ENCODE results near the gene IL34.

The IL34 gene

DNA sequence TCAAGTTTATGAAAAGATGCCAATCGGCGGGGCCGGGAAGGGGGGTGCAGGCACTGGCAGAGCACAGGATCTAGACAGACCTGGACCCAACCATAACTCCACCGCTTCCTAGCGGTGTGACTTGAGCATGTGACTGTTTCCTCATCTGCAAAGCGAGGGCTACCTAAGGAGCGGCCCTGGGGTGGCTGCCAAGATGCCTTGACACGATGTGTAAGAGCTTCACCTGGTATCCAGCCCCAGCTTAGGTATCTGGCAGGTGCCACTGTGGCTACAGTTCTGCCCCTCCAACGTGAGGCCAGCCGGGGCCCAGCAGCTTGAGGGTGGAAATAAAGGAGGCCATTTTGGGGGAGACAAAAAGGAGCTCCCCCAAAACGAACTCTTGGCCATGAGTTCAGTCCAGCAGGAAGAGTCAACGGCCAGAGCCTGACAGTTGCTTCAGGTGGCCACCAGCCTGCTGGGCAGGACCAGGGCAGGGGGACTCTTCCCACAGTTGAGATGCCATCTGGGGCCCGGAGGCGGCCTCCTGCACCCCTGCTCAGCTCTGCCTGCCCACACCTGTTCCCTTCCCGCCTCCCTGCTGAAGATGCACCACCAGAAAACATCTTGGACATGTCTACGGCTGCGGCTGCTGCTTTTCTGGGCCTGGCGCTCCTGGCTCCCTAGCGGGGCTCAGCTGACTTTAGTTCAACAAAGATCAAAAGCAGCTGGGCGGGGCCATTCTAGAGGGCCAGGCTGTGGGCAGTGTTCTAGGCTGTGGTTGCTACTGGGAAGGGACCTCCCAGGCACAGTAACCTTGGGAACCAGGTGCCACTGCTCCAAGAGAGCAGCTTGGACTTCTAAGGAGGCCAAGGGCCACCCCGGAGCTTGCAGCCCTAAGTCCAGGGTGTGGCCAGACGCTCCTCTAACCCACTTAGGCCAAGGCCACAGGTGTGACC, 42.9 kb downstream of the IL34 start:
- no peak for ATAC-seq
- no peak for DNase-seq

DNA sequence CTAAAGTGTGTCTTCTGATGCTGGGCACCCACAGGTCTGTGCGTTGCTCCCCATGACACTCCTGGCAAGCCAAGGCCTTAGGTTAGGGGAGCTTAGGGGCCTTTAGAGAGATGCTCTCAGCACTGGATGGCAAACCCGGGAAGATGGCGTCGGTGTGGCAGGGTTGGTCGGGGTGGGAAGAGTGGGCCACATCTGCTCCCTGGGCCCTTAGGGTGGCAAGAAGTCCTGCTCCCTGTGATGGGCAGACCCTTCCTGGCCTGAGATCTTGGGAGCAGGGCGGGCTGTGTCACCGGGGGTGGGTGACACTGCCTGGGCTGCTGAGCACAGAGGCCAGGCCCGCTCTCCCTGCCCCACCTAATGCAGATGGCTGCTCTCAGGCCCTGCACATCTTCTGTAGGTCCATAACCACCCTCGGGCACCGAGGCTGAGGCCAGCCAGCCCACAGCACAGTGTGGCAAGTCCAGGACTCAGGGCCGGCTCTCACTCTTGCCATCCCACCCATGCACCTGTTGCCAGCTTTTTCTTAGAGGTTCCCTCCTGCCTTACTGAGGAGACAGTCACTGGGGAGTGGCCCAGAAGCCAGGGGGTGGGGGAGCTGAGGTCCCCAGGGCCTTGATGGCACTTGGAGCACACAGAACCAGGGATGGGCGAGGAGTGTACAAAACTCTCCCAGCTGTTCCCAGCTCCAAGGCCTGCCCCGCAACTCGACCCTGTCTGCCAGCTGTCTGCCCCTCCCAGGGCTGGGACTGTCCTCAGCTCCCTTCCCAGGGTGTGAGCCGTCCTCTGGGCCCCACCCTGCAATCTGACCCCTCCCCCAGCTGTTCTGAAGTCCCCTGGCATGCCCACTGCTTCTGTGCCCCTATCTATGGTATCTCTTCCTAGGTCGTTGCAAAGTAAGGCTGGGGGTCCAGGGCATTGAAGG, 43.9 kb downstream of the IL34 start:
- DNase-seq = no peak
- ATAC-seq = no peak

DNA sequence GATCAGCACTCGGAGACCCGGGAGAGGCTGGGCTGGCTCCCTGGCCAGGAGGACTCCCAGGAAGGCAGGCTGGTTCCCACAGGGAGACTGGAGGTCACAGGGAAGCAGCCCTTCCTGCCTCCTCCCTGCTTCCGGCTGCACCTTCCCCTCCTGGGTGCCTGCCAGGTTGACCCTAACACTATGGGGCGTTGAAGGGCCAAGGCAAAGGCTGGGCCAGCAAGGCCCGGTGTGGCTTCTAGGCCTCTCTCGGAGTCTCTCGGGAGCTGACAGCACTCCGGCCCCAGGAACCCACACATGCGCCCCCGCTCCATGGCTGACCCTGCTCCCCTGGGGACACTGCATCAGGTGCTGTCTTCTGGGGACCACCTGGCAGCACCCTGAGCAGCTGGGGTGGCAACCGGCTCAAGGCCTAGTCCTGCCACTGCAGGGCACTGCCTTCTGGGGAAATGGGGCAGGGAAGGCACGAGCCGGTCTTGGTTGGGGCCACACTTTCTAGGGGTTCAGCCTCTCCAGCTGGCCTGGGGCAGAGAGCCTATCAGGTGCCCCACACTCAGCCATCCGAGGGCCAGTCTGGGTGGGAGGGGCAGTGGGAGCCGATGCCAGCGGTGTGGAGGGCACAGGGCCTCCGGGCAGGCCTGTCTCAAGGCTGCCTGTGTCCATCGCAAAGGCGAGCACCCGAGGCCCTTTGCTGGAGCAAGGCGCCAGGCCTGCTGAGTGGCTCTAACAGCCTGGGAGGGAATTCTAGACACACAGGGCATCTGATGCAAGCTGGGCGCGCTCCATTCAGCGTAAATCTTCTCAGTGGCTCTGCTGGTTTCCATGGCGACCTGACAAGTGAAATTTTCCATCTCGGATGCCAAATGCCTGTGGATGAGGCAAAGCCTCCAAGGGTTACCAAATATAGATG, 45.1 kb downstream of the IL34 start:
- ATAC-seq (no peak), DNase-seq (no peak)

DNA sequence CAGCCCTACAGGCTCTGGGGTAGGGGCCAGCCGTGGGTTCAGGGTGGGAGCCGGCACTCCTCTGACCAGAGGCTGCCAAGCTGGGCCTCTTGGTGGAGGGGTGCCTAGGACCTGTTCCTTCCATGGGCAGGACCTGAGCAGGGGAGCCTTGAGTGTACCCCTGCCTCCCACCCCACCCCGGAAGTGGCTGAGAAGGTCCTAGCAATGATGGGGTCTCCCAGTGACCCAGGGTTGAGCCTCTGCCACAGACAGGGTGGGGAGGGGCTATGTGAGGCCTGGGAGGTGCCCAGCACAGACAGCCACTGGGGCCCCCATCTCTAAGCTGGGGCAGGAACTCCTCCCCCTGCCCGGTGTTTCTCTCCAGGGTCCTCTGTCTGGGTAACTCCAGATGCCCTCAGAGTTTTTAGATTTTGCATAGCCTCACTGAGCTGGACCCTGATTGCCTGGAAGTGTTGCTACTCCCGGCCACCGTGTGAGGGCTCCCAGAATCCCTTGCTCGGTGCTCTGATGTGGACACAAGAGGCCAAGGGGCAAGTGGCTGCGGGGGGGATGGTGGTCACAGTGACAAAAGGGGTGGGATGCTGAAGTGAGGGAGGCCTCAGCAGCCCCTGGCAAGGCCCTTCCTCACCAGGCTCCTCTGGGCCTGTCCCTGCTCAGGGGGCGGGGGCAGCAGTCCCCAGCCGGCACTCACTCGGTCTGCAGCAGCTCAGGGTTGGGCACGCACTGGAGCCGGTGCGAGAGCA, 45.9 kb downstream of the IL34 start:
- DNase-seq (no peak), ATAC-seq (no peak)

DNA sequence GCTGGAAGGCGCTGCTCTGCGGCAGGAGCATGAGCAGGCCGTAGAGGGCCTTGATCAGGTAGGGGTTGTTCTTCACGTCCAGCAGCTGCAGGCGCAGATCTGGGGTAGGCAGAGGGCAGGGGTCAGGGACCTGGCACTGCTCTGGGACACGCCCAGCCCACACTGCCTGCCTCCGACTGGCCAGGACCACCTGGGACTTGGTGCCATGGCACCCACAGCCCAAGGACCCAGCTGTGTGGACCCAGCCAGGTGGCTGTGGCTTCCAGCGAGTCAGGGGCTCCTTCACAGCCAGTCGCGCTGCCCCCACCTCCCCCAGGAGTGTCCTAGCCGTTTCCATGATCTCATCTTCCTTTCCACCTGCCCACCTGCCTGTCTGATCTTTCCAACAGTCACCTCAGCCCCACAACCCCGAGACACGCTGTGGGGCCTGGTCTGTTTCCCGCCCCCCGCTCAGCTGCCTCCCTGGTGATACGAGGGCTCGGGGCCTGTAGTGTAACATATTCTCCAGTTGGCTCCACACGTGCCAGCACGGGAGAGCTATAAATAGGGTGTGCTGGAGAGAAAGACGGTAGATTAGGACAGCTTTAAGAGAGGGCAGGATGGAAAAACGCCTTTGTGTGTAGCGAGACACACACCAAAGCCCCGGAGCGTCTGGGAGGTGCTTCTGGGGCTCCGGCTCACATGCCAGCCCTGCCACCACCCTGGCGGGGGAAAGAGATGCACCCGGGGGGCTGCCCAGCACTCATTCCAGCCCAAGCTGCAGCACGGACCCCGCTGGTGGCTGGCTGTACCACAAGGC, 46.7 kb downstream of the IL34 start:
- no peak for DNase-seq
- ATAC-seq = no peak

DNA sequence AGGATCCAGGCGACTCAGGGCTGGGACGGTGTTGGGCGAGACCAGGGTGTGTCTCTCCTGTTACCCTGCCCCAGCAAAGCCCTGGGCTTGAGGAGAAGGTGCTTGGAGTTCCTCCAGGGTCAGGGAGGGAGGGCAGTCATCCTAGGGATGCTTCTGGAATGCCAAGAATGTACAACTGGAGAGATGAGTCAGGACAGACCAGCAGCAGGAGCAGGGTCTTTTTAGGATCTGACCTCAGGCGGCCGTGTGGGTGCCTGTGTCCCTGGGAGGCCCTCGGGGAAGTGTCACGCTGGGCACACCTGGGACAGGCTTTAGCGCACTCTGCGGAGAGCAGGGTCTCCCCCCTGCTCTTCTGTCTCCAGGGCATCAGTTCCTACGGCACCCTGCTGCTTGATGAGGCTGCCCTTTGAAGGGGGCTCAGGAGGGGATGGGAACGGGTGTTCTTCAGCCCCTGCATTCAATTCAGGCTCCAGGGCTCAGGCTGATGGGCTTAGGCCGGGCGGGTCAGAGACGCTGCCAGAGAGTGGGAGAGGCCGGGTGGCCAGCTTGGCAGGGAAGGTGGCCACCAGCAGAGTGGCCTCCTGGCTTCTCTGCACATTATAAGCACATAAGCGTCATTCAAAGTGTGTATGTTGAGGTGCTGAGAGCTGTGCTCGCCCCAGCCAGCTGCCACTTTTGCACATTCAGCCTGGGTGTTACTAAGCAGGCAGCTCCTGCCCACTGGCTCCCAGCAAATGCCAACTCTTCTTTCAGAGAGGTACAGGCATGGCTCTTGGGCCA, 47.9 kb downstream of the IL34 start:
- DNase-seq (no peak), ATAC-seq (no peak)

DNA sequence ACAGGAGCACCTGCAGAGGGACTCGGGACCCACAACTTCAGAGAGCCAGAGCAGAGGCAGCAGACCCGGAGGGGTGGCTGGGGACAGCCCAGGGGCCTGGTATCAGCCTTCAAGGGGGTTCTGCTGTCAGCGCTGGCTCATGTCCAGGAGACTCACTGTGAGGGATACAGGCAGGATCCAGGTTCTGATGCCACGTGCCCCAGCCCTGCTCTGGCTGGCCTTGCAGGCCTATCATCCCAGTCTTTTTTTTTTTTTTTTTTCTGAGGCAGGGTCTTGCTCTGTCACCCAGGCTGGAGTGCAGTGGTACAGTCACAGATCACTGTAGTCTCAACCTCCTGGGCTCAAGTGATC, 48.5 kb downstream of the IL34 start:
- ATAC-seq (no peak), DNase-seq (no peak)

DNA sequence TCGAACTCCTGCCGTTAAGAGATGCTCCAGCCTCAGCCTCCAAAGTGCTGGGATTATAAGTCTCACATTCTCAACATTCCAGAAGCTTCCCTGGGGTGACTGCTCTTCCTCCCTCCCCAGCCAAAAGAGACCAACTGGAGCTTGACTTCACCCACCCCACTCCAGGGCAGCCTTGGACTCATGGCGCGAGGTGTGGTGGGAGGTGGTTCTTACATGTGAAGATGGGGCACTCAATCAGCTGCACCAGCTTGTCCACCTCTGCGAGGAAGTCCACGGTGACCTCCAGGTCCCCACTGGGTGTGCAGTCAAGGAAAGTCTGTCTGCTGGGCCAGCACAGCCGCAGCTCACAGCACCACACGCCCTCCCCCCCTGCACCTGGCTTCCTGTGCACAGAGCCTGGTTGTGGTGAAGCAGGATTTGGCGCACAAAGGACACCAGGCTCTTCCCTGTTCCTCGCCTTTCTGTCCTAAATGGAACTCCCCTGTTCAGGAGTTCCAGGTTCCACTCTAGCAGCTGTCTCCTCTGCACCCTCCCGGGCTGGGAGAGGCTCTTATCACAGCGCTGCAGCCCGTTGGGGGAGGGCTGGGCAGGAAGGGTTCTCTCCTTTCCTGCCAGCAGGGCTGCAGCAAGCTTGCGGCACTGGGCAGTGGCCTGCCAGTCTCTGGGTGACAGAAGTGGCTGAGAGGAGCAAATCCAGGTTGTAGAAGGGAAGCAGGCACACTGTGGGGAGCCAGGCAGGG, 49.1 kb downstream of the IL34 start:
- no peak for ATAC-seq
- DNase-seq = peak; percentile 23

DNA sequence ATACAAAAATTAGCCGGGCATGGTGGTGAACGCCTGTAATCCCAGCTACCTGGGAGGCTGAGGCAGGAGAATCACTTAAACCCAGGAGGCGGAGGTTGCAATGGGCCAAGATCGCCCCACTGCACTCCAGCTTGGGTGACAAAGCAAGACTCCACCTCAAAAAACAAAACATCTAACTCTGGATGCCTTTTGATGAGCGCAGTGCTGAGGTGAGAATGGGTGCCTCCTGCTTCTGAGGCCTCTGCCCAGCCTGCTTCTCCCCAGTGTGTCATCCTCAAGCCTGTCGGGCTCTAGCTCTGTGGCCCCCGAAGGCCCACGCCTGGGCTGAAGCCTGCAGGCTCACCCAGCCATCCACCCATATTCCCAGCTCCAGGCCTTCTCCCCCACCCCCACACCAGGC, 50.0 kb downstream of the IL34 start:
- ATAC-seq (no peak), DNase-seq (no peak)

DNA sequence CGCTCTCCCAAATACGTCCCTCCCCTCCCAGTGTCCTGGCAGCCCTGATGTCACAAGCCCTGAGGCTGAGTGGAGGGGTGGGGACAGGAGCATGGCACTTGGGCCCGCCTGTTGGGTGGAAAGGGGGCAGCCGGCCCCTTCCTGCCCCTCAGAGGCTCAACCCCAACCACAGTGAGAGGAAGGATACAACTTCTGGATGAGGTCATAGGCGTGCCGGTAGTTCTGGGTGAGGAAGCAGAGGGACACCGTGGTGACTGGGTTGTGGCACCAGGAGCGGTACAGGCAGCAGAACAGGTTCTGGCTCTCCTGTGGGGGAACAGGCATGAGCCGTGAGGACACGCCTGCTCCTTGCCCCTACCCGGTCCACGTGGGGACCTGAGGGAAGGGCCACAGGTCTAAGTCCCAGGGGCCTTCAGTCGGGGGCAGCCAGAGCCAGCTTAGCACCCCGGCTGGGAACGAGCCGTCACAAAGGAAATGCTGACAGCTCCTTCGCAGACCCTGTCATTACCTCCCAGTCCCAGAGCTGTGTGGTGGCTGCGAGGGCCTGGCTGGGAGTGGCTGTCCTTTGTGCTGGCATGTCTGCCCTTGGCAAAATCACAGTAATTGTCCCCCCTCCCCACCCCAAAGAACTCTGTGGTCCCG, 50.7 kb downstream of the IL34 start:
- ATAC-seq (peak; percentile 79), DNase-seq (peak; percentile 48)

DNA sequence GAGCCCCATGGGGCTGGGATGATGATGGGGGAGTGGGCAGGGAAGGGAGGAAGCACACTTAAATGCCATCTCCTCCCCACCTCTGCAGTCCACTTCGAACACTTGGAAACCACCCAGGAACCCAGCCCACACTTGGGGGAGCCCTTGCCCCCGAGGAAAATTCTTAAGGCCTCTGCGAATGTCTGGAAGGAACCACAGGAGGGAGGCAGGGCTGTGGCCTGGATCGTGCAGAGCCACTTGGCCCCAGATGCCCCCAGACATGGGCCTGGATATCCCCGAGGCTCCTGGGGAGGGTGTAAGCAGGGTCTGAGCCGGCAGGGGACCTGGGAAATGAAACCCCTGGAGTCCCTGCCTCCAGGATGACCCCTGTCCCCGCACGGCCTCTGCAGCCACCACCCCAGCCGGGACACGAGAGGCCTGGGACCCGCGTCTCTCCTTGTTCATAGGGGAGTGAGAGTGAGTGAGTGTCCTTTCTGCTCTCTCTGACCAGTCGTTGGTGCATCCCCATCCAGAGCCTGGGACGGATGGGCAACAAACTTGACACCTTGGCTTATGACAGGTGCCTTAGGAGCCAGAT, 51.3 kb downstream of the IL34 start:
- DNase-seq (no peak), ATAC-seq (no peak)

DNA sequence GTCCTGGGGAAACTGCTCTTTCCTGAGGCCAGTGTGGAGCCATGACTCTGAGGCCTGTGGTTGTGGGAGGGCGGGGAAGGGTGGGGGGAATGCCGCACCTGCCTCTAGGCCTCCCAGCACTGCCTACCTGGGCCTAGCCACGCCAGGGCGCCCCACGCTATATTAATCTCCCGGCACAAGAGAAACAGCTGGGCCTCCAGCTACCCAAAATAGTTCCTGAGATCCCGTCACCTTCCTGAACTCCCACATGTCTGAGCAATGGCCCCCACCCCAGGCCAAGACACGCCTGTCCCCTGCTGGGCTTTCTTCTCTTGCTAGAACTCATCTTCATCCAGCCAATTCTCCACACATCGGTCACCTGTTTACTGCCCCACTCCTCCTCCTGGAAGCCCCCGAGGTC, 52.5 kb downstream of the IL34 start:
- DNase-seq (no peak), ATAC-seq (no peak)

DNA sequence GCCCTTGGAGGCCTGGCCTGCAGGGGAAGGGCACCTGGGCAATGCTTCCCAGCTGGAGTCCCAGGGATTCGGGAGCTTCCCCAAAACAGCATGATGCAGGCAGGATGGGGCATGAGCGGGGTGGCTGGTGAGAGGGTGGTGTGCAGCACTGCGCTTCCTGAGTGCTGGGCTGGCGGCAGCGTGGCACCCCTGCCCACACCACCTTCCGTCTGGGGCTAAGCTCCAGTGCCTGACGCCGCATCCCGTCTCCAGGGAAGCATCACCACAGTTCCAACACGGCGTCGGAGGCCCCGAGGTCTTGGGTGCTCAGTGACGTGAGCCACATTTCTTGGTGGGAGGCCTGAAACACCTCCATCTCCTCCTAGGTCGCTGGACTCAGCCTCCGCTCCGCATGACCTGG, 53.3 kb downstream of the IL34 start:
- DNase-seq (no peak), ATAC-seq (no peak)

DNA sequence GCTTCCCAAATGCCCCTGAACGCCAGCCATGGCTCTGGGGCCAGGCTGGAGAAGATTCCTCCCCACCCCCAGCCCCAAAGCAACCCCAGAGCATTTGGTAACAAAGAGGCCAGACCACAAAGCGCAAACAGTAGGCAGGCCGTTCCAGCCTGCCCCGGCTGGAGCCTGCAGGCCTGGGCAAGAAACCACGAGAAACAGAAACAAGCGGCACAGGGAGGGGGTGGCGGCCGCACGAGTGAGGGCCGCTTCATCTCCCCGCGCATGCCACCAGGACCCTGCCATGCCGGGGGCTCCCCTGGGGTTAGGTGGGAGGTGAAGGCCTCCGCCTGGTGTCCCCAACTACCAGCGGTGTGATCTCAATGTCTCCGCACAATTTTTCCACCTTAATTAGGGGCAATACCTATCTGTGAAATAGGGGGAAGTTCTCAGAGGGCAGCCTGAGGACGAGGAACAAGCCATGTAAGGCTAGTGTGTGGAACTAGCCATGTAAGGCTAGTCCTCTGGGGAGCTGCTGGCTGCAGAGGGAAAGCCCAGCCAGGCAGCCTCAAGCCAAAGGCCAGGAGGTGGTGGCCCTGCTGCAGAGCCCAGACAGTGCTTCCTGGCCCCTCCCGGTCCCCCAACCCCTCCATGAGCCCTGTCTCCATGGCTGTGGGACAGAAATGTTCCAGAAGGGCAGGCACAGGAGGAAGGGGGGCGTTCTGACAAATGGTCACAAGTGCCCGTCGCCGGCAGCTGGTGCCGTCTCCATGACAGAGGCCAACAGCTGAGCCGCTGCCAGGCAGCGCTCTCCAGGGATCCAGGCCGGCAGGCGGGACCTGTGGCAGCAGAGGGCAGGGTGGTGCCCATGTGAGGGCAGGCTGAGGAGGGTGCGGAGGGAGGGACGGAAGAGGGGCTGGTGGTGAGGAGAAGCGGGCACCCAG, 54.0 kb downstream of the IL34 start:
- ATAC-seq = no peak
- DNase-seq = no peak

DNA sequence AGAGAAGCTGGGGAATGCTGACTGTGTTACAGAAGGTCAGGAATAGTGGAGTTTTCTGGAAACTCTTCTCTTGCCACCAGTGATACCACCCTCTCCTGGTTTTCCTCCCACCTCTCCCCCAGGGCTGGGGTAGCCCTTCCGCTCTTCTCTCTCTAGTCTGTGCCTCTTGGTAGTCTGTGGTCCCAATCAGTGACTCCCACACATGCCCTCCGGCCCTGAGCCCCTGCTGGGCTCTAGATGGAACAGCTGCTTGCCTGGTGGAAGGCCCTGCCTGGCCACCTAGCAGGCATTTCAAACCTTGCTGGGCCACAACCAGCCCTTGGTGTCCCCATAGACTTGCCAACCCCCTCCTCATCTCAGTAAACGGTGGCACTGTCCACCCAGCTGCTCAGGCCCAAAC, 54.7 kb downstream of the IL34 start:
- DNase-seq (no peak), ATAC-seq (no peak)

DNA sequence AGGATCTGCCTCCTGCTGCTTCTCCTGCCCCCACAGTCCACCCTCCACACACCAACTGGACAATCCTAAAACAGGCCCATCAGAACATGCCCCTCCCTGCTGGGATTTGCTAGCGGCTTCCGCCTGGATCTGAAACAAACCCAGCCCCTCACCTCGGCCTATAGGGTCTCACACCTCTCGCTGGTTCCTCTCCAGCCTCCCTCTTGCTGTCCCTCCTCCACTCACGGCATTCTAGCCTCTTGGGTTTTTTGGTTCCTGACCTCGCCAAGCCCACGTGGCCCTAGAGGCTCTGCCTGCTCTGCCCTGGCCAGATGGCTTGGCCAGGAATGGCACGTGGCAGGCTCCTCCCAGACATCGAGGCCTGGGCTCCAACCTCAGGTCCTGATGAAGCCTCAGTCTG, 55.2 kb downstream of the IL34 start:
- ATAC-seq = no peak
- no peak for DNase-seq

DNA sequence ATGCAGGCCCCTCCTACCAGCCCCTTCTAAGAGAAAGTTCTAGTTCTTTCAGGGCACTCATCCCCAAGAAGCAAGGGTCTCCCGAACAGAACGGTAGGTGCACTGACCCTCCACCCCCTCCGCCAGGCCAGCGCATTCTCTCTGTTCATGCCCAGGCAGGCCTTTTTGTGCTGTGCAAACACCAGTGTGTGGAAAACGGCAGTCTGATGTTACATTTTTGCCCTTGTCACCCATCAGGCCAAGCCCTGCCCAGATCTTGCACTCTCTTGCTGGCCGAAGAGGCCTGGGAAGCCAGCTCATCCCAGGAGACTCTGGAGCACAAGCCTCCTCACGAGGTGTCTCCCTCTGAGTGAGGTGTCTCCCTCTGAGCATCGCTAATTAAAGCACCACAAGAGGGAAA, 55.6 kb downstream of the IL34 start:
- ATAC-seq (no peak), DNase-seq (no peak)

All from stimulated activated naive CD8-positive, alpha-beta T cell treated with anti-CD3 and anti-CD28 coated beads, Interleukin-15, Interleukin-2, amounts not matched to agents 100 U/mL and 50 U/mL, for 24 hours (primary cell).